AG09309 (cell line): ENCODE measurements around the gene DSTYK.

Source experiments
- DNase-seq: peaks from one replicate; pipeline ENCODE4 v3.0.0-alpha.2; 2010; ENCODE audit warnings: low read depth
- H3K4me3 ChIP-seq: 2 replicates; pipeline ENCODE4 v1.5.1; 2011; ENCODE audit warnings: mild to moderate bottlenecking, low read depth, low read length, moderate library complexity; ENCODE audit not compliant: control insufficient read depth
- TF ChIP-seq, protein P1 (sequence below): IDR thresholded peaks from 2 replicates; pipeline ENCODE4 v1.5.1; 2011; ENCODE audit warnings: mild to moderate bottlenecking, low read depth, low read length, inconsistent platforms; ENCODE audit not compliant: insufficient read depth, control insufficient read depth; ENCODE audit errors: missing control alignments

Gene DSTYK

DNA sequence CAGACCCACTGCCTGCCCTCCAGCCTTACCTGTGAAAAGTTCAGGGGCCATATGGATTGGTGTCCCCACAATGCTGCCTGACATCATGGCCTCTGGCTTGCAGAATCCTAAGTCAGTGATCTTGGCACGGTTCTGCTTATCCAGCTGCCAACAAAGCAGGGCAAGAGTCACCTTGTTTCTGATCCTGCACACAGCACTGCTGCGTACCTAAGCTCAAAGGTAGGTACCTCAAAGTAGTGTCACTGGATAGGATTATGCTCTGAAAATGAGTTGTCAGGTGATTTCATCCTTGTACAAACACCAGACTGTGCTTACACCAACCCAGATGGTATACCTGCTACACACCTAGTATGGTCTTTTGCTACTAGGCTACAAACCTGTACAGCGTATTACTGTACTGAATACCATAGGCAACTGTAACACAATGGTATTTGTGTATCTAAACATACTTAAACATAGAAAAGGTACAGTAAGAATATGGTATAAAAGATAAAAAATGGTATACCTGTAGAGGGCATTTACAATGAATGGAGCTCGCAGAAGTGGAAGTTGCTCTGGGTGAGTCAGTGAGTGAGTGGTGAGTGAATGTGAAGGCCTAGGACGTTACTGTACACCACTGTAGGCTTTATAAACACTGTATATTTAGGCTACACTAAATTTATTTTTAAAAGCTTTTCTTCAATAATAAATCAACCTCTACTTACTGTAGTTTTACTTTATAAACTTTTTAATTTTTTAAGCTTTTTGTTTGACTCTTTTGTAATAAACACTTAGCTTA, 60.7 kb downstream of the DSTYK start:
- TF ChIP-seq, protein P1, sequence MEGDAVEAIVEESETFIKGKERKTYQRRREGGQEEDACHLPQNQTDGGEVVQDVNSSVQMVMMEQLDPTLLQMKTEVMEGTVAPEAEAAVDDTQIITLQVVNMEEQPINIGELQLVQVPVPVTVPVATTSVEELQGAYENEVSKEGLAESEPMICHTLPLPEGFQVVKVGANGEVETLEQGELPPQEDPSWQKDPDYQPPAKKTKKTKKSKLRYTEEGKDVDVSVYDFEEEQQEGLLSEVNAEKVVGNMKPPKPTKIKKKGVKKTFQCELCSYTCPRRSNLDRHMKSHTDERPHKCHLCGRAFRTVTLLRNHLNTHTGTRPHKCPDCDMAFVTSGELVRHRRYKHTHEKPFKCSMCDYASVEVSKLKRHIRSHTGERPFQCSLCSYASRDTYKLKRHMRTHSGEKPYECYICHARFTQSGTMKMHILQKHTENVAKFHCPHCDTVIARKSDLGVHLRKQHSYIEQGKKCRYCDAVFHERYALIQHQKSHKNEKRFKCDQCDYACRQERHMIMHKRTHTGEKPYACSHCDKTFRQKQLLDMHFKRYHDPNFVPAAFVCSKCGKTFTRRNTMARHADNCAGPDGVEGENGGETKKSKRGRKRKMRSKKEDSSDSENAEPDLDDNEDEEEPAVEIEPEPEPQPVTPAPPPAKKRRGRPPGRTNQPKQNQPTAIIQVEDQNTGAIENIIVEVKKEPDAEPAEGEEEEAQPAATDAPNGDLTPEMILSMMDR = no peak
- H3K4me3 ChIP-seq = no peak overlapping the region
- DNase-seq = no peak

DNA sequence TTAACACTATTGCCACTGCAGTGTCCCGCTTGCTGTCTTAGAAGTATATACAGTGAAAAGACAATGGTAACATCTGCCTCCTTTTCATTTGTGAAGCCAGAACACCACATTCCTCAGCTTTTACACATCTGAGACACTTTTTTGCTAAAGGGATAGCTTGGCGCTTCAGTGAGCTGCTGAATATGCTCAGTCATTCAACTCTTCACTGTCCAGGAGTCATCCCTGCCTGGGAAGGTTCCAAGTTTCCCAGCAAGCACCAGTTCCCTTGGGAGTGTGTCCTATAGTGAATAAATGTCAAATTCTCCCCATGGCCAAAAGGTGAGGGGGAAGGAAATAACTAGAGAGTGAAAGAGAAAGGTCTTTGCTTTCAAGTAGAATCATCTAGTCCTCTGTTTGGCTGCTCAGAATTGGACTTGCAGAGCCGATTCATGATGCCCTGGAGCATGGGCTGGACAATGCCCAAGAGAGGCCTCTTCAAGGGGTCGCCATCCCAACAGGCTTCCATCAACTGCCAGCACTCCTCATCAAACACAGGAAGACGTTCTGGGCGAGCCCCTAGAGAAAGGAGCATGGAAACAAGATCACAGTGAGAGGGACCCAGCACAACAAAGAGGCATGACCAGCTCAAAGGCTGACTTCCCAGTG, 64.2 kb downstream of the DSTYK start:
- peak; percentile 57 for DNase-seq
- TF ChIP-seq, protein P1 = no peak
- no peak overlapping the region for H3K4me3 ChIP-seq

DNA sequence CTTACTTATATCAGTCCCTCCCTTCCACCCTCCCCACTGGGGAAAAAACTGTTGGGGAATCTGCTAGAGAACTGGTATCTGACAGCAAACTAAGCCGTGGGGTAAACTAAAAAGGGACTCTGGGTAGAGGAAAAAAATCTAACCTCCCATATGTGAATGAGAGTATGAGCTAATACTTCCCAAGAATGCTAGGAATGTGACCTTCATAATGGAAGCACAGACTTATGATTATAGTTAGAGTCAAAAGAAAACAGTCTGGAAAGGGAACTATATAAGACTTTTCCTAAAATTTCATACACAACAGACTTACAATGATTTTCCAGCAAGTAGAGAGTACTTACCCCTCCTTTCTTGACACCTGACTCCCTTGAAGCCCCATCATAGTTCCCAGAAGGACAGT, 66.8 kb downstream of the DSTYK start:
- TF ChIP-seq, protein P1 = no peak
- DNase-seq = peak; percentile 24
- H3K4me3 ChIP-seq = no peak overlapping the region

DNA sequence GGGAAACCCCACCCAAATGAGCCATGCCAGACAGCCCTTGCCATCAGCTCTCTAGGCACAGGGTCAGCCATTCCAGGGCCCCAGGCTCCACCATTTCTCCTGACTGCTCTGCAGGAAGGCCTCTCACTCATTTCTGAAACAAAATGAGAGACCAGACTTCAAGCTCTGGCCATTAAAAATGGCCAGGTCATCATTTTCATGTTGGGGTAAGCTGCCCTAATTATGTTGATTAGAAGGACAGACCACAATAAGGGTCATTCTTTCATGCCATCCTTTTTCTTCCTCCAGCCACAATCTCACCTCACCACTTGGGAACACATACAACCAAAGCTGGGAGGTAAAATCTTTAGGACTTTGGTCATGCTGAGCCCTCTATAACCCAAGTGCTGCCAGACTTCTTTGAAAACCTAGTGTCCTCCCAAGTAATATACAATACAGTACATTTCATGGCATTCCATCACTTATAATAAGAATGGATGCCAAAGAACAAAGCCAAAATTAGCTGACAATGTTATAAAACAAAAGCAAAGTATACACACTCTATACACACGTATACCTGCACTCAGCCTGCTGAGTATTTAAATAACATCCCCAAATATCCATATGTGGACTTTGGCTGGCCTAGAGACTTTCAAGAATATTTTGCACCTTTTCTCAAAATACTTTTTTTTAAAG, 67.3 kb downstream of the DSTYK start:
- DNase-seq = no peak
- TF ChIP-seq, protein P1 = no peak
- H3K4me3 ChIP-seq = no peak overlapping the region

DNA sequence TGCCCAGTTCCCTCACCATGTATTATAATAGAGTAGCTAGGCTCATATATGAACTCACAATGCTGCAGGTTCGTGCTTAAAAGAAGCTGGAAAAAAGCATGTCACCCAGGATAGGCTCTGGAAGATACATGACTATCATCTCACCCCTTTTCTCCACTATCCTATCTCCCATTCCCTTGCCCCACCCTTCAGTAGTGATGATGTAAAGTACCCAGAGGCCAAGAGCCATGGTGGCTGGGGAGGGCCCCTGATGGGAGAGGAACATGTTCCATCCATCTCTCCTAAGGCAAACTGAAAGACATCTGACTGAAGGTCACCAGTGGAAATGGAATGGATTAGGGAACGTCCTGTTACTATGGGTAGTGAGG, 69.4 kb downstream of the DSTYK start:
- no peak overlapping the region for H3K4me3 ChIP-seq
- DNase-seq = no peak
- TF ChIP-seq, protein P1 = no peak

DNA sequence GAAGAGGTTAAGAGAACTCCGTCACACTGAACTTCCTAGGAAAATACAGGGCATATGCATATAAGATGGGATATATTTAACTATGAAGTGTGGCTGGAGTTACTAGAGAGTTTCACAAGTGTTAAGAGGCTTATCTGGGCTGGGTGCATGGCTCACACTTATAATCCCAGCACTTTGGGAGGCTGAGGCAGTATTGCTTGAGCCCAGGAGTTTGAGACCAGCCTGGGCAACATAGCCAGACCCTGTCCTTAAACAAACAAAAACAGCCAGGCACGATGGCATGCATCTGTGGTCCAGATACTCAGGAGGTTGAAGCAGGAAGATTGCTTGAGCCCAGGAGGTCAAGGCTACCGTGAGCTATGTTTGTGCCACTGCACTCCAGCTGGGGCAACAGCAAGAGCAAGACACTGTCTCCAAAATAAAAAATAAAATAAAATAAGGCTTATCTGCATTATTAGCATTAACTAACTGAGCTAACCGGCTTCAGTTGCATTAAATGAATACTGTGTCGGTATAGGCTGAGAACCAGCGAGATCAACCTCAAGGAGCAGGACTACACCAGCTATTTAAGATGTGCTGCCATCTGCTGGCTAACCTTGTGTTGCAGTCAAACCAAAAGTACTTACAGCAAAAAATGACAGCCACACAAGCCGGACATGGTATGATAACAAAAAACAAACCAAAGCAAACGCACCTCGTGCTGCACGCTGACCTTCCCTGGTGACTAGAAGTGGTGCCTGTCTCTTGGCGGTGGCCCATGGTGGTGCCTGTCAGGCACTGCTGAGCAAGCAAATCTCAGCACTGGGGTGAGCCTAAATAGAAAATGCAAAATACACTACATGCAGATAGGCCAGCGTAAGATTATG, 70.0 kb downstream of the DSTYK start:
- peak; percentile 55 for DNase-seq
- TF ChIP-seq, protein P1 = peak; percentile 72
- H3K4me3 ChIP-seq = no peak overlapping the region
